ENCODE results near the gene SAFB.

DNA sequence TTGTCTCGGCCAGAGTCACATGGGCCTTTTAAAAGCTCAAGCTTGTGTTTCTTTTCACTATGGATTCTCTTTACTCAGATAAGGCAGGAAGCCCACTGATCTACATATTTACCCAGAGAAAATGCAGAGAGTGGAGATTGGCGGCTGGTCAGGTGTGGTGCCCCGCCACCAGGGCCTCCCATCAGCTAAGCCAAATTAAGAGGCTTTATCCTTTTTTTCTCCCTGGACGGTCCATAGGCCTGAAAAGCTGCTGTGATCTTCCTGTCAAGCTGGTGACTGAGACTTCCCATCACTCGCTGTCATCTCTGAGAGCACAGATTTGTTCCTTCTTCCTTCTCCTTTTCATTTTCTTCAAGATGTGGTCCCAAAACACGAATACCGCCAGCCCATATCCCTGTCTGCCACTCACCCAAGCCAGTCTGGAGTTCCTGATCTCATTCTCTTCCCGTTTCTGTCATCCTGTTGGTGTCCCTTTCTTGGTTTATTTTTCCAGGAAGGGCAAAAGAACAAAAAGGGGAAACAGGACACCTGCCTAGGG lies 1.9 kb downstream of the SAFB start:
- no peak for TF ChIP-seq POLR2A (IDR thresholded peaks at IDR 0.05)
- TF ChIP-seq, protein P1, sequence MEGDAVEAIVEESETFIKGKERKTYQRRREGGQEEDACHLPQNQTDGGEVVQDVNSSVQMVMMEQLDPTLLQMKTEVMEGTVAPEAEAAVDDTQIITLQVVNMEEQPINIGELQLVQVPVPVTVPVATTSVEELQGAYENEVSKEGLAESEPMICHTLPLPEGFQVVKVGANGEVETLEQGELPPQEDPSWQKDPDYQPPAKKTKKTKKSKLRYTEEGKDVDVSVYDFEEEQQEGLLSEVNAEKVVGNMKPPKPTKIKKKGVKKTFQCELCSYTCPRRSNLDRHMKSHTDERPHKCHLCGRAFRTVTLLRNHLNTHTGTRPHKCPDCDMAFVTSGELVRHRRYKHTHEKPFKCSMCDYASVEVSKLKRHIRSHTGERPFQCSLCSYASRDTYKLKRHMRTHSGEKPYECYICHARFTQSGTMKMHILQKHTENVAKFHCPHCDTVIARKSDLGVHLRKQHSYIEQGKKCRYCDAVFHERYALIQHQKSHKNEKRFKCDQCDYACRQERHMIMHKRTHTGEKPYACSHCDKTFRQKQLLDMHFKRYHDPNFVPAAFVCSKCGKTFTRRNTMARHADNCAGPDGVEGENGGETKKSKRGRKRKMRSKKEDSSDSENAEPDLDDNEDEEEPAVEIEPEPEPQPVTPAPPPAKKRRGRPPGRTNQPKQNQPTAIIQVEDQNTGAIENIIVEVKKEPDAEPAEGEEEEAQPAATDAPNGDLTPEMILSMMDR (IDR thresholded peaks at IDR 0.05): no peak

All from body of pancreas (tissue), 4 donors.